Pancreas (tissue), 10 donors: ENCODE measurements around the gene LRRC4C. TPM values are rescaled to one million over a fixed set of nuclear protein-coding genes. Genes with fewer than 3 reads are reported as not detected.
"Not testable (repeated sequence)": the region's sequence is repeated elsewhere in the genome, so short reads cannot be mapped to it uniquely, and the experiment has no call there.

ENCODE experiments used
- ATAC-seq, 4 donors: fragments of 200-7000 bp; cut with Tn5 transposase; one replicate each; pipeline versions ENCODE4 v1.8.0 to v1.9.1; 2020; ENCODE audit warnings: mild to moderate bottlenecking in 4 of 4, moderate library complexity in 4 of 4
- DNase-seq, 6 donors: peaks; one replicate each; pipeline ENCODE4 v3.0.0-alpha.2; 2020
- FAIRE-seq: peaks from 2 replicates; lab custom pipeline; 2012; peaks lifted over from hg19 to GRCh38; lab: Jason Lieb, UNC
- H3K27ac ChIP-seq, 4 donors: fragments of 200-600 bp; sonication (generic); 1 replicate in 3 of 4; 2 replicates in 1 of 4; pipeline versions ENCODE4 v1.5.0 to v1.8.0; 2020
- H3K27me3 ChIP-seq, 4 donors: fragments of 200-600 bp; one replicate each; pipeline ENCODE4 v1.8.0; 2021
- H3K36me3 ChIP-seq, 3 donors: fragments of 200-600 bp; sonication (generic) in 1 of 3; one replicate each; pipeline versions ENCODE4 v1.5.0 to v1.8.0; 2020 to 2021
- H3K4me1 ChIP-seq, 3 donors: fragments of 200-600 bp; one replicate each; pipeline ENCODE4 v1.8.0; 2021
- H3K4me3 ChIP-seq, 4 donors: fragments of 200-600 bp; sonication (generic) in 2 of 4; one replicate each; pipeline versions ENCODE4 v1.5.0 to v1.8.0; 2020 to 2021
- H3K9me3 ChIP-seq, 4 donors: fragments of 200-600 bp; one replicate each; pipeline ENCODE4 v1.8.0; 2021
- WGBS, 2 donors: extraction: QIAGEN DNeasy Blood & Tissue Kit; methylation state at CpG; one replicate each; pipeline ENCODE4 v1.1.7; 2013; 5-methylcytosine and 5-hydroxymethylcytosine counted together
- intact Hi-C, 3 donors: fragments of 100-400 bp; cut with DNase I; formaldehyde crosslinking; loops; one replicate each; pipeline versions ENCODE4 v1.11.1 to v1.14.2; 2022
- polyA plus RNA-seq, 2 donors: library from polyadenylated mRNA; stranded (reverse); fragments of 200-250 nt; gene quantifications; one replicate each; pipeline ENCODE4 v1.2.3, GENCODE V29; 2013
- total RNA-seq, 6 donors: library from RNA; stranded (reverse); fragmentation: NEBNext Ultra II Directional in 4 of 6; extraction: Animal tissue kit (Norgen Biotek cat#: 25700) in 4 of 6; gene quantifications; one replicate each; pipeline versions ENCODE4 v1.2.1 to v1.2.4, GENCODE V29; 2021 to 2023
- TF ChIP-seq, protein P1 (sequence below), 4 donors: fragments of 200-600 bp; sonication (generic) in 3 of 4; IDR thresholded peaks; one replicate each; pipeline versions ENCODE4 v1.5.0 to v1.8.0; 2021; ENCODE audit warnings: antibody characterized with exemption in 4 of 4
- donor health status: healthy with polysubstance abuse.
- donor health status: DM: no; HTN: no; CAD: no; lungs with moderate emphysema.
- donor health status: DM: no; HTN: no; CAD: no.
- donor health status: control.
- donor health status: control.
- donor health status: Bipolar disorder and iron deficiency.
- donor health status: DM: yes; HTN: yes; CAD: no.
- donor health status: DM: no; HTN: no; CAD: no.
- donor health status: DM: no; HTN: no; CAD: no.
- donor health status: DM: yes; HTN: yes; CAD: no.

Gene LRRC4C
- total and polyA plus RNA-seq, 8 donors: 0.04 to 0.84 (median 0.16) TPM

DNA sequence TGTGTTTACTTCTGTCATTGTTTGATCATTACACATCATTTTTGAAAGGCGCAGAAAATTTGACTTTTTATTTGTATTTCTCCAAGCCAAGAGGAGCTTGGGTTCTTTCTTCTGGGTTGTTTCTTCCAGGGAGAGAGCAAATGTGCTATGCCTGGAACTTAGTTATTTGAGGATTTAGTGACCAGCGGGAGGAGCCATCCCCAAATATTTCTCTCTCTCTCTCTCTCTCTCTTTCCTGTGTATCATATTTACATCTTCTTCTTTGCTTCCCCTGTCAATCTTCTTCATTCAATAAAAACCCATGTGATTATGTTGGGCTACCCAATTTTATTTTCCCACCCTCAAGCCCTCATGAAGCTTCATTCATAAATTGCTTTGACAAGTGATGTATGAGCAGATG, 534.5 kb downstream of the LRRC4C start:
- DNase-seq: no peak
- TF ChIP-seq, protein P1, sequence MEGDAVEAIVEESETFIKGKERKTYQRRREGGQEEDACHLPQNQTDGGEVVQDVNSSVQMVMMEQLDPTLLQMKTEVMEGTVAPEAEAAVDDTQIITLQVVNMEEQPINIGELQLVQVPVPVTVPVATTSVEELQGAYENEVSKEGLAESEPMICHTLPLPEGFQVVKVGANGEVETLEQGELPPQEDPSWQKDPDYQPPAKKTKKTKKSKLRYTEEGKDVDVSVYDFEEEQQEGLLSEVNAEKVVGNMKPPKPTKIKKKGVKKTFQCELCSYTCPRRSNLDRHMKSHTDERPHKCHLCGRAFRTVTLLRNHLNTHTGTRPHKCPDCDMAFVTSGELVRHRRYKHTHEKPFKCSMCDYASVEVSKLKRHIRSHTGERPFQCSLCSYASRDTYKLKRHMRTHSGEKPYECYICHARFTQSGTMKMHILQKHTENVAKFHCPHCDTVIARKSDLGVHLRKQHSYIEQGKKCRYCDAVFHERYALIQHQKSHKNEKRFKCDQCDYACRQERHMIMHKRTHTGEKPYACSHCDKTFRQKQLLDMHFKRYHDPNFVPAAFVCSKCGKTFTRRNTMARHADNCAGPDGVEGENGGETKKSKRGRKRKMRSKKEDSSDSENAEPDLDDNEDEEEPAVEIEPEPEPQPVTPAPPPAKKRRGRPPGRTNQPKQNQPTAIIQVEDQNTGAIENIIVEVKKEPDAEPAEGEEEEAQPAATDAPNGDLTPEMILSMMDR (IDR thresholded peaks at IDR 0.05): no peak
- Histone ChIP-seq H3K27ac (no peak overlapping the region), H3K36me3 (no peaks in the 10 kb centered on the region), H3K9me3 (no peaks in the 10 kb centered on the region), H3K4me3 (no peak overlapping the region), H3K4me1 (no peaks in the 10 kb centered on the region), H3K27me3 (no peaks in the 10 kb centered on the region)
- intact Hi-C loops: no loop called here
- WGBS, 2 donors: 53 to 55% methylated on average over 2 of the region's 2 CpGs
- no peak for ATAC-seq
- FAIRE-seq: no peak

DNA sequence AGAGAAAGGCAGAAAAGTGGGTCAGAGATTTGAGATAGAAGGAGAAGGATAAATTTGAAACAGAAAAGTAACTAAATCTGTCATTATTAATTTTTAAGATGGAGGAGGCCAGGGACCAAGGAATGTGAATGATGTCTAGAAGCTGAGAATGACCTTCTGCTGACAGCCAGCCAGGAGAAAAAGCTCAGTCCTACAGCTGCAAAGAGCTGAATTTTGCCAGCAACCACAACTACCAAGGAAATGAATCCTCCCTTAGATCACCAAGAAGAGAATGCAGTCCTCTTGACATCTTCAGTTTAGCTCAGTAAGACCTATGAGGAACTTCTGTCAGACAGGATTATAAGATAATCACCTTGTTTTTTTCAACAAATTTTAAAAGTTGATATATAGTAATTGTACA, 538.2 kb downstream of the LRRC4C start:
- DNase-seq: no peak
- ATAC-seq: no peak
- H3K4me1 ChIP-seq: no peaks in the 10 kb centered on the region
- H3K27ac ChIP-seq: no peak overlapping the region
- H3K9me3 ChIP-seq: no peaks in the 10 kb centered on the region
- no peak for FAIRE-seq
- intact Hi-C loops: no loop called here
- TF ChIP-seq, protein P1 (IDR thresholded peaks at IDR 0.05): no peak
- H3K4me3 ChIP-seq: no peak overlapping the region
- no peaks in the 10 kb centered on the region for H3K36me3 ChIP-seq
- H3K27me3 ChIP-seq: no peaks in the 10 kb centered on the region

DNA sequence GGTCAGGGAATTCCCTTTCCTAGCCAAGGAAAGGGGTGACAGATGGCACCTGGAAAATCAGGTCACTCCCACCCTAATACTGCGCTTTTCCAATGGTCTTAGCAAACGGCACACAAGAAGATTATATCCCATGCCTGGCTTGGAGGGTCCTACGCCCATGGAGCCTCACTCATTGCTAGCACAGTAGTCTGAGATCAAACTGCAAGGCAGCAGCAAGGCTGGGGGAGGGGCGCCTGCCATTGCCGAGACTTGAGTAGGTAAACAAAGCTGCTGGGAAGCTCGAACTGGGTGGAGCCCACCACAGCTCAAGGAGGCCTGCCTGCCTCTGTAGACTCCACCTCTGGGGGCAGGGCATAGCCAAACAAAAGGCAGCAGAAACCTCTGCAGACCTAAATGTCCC, 548.7 kb downstream of the LRRC4C start:
- H3K9me3 ChIP-seq: not testable (repeated sequence)
- DNase-seq: peak in 2 of 6 donors; percentile 23 to 32

DNA sequence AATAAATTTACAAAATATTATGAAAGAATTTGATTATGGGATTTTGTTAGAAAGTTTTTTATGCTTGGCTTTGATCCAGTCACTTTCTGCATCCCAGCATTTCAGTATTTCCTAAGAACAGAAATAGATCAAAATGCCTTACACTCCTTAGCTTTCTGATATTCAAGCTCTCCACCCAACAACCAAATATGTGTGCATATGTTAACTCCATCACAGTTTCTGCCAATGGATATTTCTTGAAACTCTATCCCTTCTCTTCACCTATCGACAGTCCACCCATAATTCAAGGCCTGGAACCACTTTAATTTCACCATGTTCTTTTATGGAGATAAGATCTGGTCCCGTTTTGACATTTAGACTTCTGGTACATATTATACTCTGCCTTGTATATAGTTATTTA, 565.0 kb downstream of the LRRC4C start:
- H3K4me3 ChIP-seq: no peak overlapping the region
- ATAC-seq (no peak), DNase-seq (no peak), FAIRE-seq (no peak)
- 56 to 60% methylated on average over 2 of the region's 2 CpGs for WGBS, 2 donors
- intact Hi-C loops: no loop called here
- H3K4me1 ChIP-seq: no peaks in the 10 kb centered on the region
- no peaks in the 10 kb centered on the region for H3K27me3 ChIP-seq
- no peak overlapping the region for H3K27ac ChIP-seq
- H3K36me3 ChIP-seq: no peaks in the 10 kb centered on the region
- TF ChIP-seq, protein P1 (IDR thresholded peaks at IDR 0.05): no peak
- H3K9me3 ChIP-seq: no peaks in the 10 kb centered on the region

More for the DNA sequence above, 548.7 kb downstream of the LRRC4C start:
- WGBS, 2 donors: 49 to 58% methylated on average over 6 of the region's 6 CpGs
- H3K4me1 ChIP-seq, FAIRE-seq, H3K36me3 ChIP-seq, H3K4me3 ChIP-seq, ATAC-seq, intact Hi-C loops, H3K27me3 ChIP-seq, H3K27ac ChIP-seq: not testable (repeated sequence)

DNA sequence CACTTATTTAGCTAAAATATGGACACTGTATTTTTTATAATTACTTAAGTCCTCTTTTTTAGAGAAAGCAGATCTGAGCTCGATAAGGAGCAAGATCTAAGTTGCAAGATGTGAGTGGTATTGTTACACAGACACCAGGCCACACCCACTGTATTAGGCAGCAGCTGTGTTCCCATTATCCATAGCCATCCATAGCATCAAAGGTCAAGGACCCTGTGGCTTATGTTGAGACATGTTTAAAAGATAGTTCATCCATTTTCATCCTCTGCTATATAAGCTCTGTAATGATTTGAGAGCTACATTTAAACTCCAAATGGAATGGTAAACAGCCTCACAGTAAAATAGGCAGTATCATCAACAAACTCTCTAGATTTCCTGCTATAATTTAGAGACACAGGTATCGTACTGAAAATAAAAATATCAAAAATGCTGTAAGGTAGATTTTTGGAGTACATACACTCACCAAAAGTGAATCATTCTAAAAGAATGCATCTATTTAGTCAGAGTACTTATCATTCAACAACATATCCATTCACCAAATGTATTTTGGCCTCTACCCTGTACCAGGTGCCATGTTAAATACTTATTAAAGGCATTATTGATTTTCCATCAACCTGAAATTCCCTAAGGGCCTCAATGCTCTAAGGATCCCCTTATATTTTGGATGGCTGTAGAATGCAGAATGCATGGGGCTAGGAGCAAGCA, 574.0 kb downstream of the LRRC4C start:
- FAIRE-seq: no peak

More for the DNA sequence above, 574.0 kb downstream of the LRRC4C start:
- Histone ChIP-seq H3K36me3 (no peaks in the 10 kb centered on the region), H3K27me3 (no peaks in the 10 kb centered on the region), H3K4me1 (no peaks in the 10 kb centered on the region), H3K4me3 (no peak overlapping the region), H3K9me3 (no peaks in the 10 kb centered on the region), H3K27ac (no peak overlapping the region)
- no peak for ATAC-seq
- TF ChIP-seq, protein P1 (IDR thresholded peaks at IDR 0.05): no peak
- DNase-seq: no peak
- intact Hi-C loops: no loop called here
- 35 to 40% methylated on average over 2 of the region's 2 CpGs for WGBS, 2 donors
